ENCODE measurements around the gene AUNIP.

Gene AUNIP

DNA sequence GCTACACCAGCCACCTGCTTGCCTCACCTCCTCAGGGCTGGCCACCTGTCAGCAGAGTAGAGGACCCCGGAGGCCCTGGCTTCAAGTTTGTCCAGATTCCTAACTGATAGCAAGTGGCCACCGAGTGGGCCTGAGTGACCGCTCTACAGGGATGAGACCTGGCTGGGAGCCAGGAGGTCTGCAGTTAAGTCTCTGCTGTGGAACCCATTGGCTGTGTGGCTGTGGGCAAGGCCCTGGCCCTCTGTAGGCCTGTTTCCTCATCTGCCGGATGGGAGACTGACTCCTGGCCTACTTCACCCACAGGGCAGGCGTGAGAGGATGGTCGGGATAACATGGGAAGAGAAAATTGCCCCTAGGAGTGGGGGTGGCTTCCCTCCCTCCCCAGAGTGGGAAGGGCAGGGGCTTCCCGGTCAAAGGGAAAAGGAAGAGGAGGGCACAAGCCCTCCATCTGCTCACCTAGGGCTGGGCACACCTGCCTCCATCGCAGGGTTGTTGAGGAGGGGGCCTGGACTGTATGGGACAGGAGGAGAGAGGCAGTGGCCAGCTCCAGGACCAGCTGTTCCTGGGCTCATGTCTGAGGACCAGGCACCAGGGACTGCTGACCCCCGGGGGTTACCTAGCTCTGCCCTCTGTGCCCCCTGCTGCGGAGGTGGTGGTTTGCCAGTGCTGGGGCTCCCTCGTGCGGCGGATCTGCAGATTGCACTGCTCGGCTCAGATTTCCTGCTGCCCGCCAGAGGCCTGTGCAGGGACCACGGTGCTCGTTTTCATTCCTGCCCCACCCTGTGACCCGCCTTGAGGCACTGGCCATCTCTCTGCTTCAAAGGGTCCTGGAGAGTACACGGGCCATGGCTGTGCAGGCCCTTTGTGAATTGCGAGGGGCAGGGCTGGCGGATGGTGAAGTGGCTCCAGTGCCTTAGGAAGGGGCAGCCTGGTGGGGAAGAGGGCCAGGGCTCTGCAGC is 48.6 kb downstream of the AUNIP start (continued):
- TF ChIP-seq ZNF292 (tag by site-specific recombination; IDR thresholded peaks at IDR 0.05; ENCODE audit: borderline replicate concordance, low read depth) (no peak), ZNF670 (tag by site-specific recombination; IDR thresholded peaks at IDR 0.05; ENCODE audit: low read depth) (no peak), ZNF660 (tag by site-specific recombination; IDR thresholded peaks at IDR 0.05) (peak; percentile 60; the same call in 1 of the 2 replicates), ZBTB17 (tag by site-specific recombination; IDR thresholded peaks at IDR 0.05) (peak; percentile 63), GLIS2 (tag by site-specific recombination; IDR thresholded peaks at IDR 0.05) (peak; percentile 91), REPIN1 (tag by site-specific recombination; IDR thresholded peaks at IDR 0.05; ENCODE audit: low read depth) (no peak), PRDM1 (tag by site-specific recombination; IDR thresholded peaks at IDR 0.05) (no peak), ZNF423 (tag by site-specific recombination; IDR thresholded peaks at IDR 0.05) (no peak), SP7 (tag by site-specific recombination; IDR thresholded peaks at IDR 0.05) (peak; percentile 62; the same call in 1 of the 2 replicates), ZNF10 (tag by site-specific recombination; IDR thresholded peaks at IDR 0.05) (no peak), SP3 (tag by site-specific recombination; IDR thresholded peaks at IDR 0.05) (no peak), ZNF530 (tag by site-specific recombination; IDR thresholded peaks at IDR 0.05; ENCODE audit: low read depth) (no peak), ZNF16 (tag by site-specific recombination; IDR thresholded peaks at IDR 0.05; ENCODE audit: low read depth) (no peak), ZNF140 (tag by site-specific recombination; IDR thresholded peaks at IDR 0.05) (no peak), ZNF175 (tag by site-specific recombination; IDR thresholded peaks at IDR 0.05) (no peak), ZBTB49 (tag by site-specific recombination; IDR thresholded peaks at IDR 0.05; ENCODE audit: low read depth) (no peak), ZNF426 (tag by site-specific recombination; IDR thresholded peaks at IDR 0.05) (no peak), SP2 (tag by site-specific recombination; IDR thresholded peaks at IDR 0.05) (no peak), ZNF324 (tag by site-specific recombination; IDR thresholded peaks at IDR 0.05) (peak; percentile 54; the same call in 1 of the 2 replicates), ZNF558 (tag by site-specific recombination; IDR thresholded peaks at IDR 0.05) (no peak), ZNF664 (tag by site-specific recombination; IDR thresholded peaks at IDR 0.05) (no peak), ZNF121 (tag by site-specific recombination; IDR thresholded peaks at IDR 0.05) (no peak), ZNF473 (tag by site-specific recombination; IDR thresholded peaks at IDR 0.05) (no peak), ZIC2 (tag by site-specific recombination; IDR thresholded peaks at IDR 0.05) (peak; percentile 89), ZBTB48 (tag by site-specific recombination; IDR thresholded peaks at IDR 0.05) (peak; percentile 75; the same call in 1 of the 2 replicates)
- TF ChIP-seq, protein P1, sequence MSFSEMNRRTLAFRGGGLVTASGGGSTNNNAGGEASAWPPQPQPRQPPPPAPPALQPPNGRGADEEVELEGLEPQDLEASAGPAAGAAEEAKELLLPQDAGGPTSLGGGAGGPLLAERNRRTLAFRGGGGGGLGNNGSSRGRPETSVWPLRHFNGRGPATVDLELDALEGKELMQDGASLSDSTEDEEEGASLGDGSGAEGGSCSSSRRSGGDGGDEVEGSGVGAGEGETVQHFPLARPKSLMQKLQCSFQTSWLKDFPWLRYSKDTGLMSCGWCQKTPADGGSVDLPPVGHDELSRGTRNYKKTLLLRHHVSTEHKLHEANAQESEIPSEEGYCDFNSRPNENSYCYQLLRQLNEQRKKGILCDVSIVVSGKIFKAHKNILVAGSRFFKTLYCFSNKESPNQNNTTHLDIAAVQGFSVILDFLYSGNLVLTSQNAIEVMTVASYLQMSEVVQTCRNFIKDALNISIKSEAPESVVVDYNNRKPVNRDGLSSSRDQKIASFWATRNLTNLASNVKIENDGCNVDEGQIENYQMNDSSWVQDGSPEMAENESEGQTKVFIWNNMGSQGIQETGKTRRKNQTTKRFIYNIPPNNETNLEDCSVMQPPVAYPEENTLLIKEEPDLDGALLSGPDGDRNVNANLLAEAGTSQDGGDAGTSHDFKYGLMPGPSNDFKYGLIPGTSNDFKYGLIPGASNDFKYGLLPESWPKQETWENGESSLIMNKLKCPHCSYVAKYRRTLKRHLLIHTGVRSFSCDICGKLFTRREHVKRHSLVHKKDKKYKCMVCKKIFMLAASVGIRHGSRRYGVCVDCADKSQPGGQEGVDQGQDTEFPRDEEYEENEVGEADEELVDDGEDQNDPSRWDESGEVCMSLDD (tag by site-specific recombination; IDR thresholded peaks at IDR 0.05) = peak; percentile 31; the same call in 1 of the 2 replicates
- TF ChIP-seq, protein P2, sequence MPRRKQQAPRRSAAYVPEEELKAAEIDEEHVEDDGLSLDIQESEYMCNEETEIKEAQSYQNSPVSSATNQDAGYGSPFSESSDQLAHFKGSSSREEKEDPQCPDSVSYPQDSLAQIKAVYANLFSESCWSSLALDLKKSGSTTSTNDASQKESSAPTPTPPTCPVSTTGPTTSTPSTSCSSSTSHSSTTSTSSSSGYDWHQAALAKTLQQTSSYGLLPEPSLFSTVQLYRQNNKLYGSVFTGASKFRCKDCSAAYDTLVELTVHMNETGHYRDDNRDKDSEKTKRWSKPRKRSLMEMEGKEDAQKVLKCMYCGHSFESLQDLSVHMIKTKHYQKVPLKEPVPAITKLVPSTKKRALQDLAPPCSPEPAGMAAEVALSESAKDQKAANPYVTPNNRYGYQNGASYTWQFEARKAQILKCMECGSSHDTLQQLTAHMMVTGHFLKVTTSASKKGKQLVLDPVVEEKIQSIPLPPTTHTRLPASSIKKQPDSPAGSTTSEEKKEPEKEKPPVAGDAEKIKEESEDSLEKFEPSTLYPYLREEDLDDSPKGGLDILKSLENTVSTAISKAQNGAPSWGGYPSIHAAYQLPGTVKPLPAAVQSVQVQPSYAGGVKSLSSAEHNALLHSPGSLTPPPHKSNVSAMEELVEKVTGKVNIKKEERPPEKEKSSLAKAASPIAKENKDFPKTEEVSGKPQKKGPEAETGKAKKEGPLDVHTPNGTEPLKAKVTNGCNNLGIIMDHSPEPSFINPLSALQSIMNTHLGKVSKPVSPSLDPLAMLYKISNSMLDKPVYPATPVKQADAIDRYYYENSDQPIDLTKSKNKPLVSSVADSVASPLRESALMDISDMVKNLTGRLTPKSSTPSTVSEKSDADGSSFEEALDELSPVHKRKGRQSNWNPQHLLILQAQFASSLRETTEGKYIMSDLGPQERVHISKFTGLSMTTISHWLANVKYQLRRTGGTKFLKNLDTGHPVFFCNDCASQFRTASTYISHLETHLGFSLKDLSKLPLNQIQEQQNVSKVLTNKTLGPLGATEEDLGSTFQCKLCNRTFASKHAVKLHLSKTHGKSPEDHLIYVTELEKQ (tag by site-specific recombination; IDR thresholded peaks at IDR 0.05; ENCODE audit: borderline replicate concordance) = 0 out of 2 replicates have a peak, but pooled peaks have one; percentile 28
- TF ChIP-seq, protein P3, sequence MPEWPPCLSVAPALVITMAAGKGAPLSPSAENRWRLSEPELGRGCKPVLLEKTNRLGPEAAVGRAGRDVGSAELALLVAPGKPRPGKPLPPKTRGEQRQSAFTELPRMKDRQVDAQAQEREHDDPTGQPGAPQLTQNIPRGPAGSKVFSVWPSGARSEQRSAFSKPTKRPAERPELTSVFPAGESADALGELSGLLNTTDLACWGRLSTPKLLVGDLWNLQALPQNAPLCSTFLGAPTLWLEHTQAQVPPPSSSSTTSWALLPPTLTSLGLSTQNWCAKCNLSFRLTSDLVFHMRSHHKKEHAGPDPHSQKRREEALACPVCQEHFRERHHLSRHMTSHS (tag by site-specific recombination; IDR thresholded peaks at IDR 0.05) = no peak
- TF ChIP-seq, protein P4, sequence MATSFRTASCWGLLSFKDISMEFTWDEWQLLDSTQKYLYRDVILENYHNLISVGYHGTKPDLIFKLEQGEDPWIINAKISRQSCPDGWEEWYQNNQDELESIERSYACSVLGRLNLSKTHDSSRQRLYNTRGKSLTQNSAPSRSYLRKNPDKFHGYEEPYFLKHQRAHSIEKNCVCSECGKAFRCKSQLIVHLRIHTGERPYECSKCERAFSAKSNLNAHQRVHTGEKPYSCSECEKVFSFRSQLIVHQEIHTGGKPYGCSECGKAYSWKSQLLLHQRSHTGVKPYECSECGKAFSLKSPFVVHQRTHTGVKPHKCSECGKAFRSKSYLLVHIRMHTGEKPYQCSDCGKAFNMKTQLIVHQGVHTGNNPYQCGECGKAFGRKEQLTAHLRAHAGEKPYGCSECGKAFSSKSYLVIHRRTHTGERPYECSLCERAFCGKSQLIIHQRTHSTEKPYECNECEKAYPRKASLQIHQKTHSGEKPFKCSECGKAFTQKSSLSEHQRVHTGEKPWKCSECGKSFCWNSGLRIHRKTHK (tag by site-specific recombination; IDR thresholded peaks at IDR 0.05) = no peak
